Activated CD4-positive, alpha-beta T cell treated with anti-CD3 and anti-CD28 coated beads for 36 hours (primary cell): ENCODE data around the gene TERT. TPM values are rescaled to one million over a fixed set of nuclear protein-coding genes. Genes with fewer than 3 reads are reported as not detected.

ENCODE experiments used
- ATAC-seq: fragments of 200-7000 bp; cut with Tn5 transposase; one replicate; pipeline ENCODE4 v1.10.0; 2021; ENCODE audit warnings: mild to moderate bottlenecking, moderate library complexity
- CTCF ChIA-PET: fragments of 350-600 bp; sonication (Branson Sonifier 250); formaldehyde crosslinking; loops from one replicate; lab custom pipeline; 2021; ENCODE audit warnings: antibody characterized with exemption; lab: Charles Lee
- POLR2A ChIA-PET: fragments of 350-600 bp; sonication (Branson Sonifier 250); formaldehyde crosslinking; loops from one replicate; lab custom pipeline; 2021; ENCODE audit warnings: antibody characterized with exemption, inconsistent platforms; lab: Charles Lee
- DNase-seq: peaks from one replicate; pipeline ENCODE4 v3.0.0-alpha.2; 2020
- H3K27ac Mint-ChIP-seq: one replicate; pipeline ENCODE4 v1.8.0; 2021; ENCODE audit warnings: mixed read lengths
- H3K27me3 Mint-ChIP-seq: one replicate; pipeline ENCODE4 v1.8.0; 2021; ENCODE audit warnings: mixed read lengths
- H3K36me3 Mint-ChIP-seq: one replicate; pipeline ENCODE4 v1.8.0; 2021; ENCODE audit warnings: low read depth, mixed read lengths
- H3K4me1 Mint-ChIP-seq: one replicate; pipeline ENCODE4 v1.8.0; 2021; ENCODE audit warnings: mixed read lengths
- H3K4me3 Mint-ChIP-seq: one replicate; pipeline ENCODE4 v1.8.0; 2021; ENCODE audit warnings: mild to moderate bottlenecking, moderate library complexity, mixed read lengths
- H3K9me3 Mint-ChIP-seq: one replicate; pipeline ENCODE4 v1.8.0; 2021; ENCODE audit warnings: low read depth, mixed read lengths
- intact Hi-C, 2 experiments: fragments of 100-400 bp; cut with DNase I in 1 of 2; cut with micrococcal nuclease in 1 of 2; formaldehyde crosslinking; loops; one replicate each; pipeline versions ENCODE4 v1.14.2 to v1.15.1; 2022 to 2024; cut with DNase I, micrococcal nuclease
- total RNA-seq, 2 experiments: library from RNA; stranded (reverse); gene quantifications; one replicate each; pipeline ENCODE4 v1.2.3, GENCODE V29; 2021

Gene TERT
- total RNA-seq, 2 experiments from 2014 or later = 8.5 to 11.9 TPM

- H3K27ac Mint-ChIP-seq = peak overlapping the region; percentile 89
- ChIA-PET POLR2A (interaction anchor here (1.5 kb wide), 1 partner anchor 11 kb away, joined by 8 read pairs; no protein-coding TSS in a partner anchor), CTCF (interaction anchor here (0.6 to 1.7 kb wide), 10 partner anchors 9 to 391 kb away, joined by 3 to 14 read pairs (median 3); partner anchors contain the start of genes LPCAT1 and TERT)
- intact Hi-C loops = loop anchor here in 1 of 2 experiments (1.0 to 10.0 kb wide), 3 partner anchors 22 to 479 kb away; partner anchors contain the start of genes CLPTM1L and MRPL36
- H3K36me3 Mint-ChIP-seq = peaks cover 32% of the 10 kb centered on the region
- DNase-seq = peak; percentile 74
- peak; percentile 68 for ATAC-seq
- no peaks in the 10 kb centered on the region for H3K27me3 Mint-ChIP-seq
- H3K4me3 Mint-ChIP-seq = peak overlapping the region; percentile 49
- H3K9me3 Mint-ChIP-seq = no peaks in the 10 kb centered on the region
- H3K4me1 Mint-ChIP-seq = peaks cover 61% of the 10 kb centered on the region
Measured at GRCh38 chr5:1315709-1316587, 21.1 kb upstream of the TERT start.

- H3K27ac Mint-ChIP-seq = peak overlapping the region; percentile 89
- peaks cover 28% of the 10 kb centered on the region for H3K36me3 Mint-ChIP-seq
- intact Hi-C loops = loop anchor here in 1 of 2 experiments (10.0 kb wide), 1 partner anchor 480 kb away; the partner anchor contains the start of gene MRPL36
- no peak for DNase-seq
- ATAC-seq = no peak
- ChIA-PET CTCF (interaction anchor here (0.6 to 1.7 kb wide), 10 partner anchors 9 to 653 kb away, joined by 3 to 14 read pairs (median 4); partner anchors contain the start of genes LPCAT1 and TERT), POLR2A (interaction anchor here (1.5 kb wide), 1 partner anchor 12 kb away, joined by 8 read pairs; no protein-coding TSS in a partner anchor)
- peak overlapping the region; percentile 49 for H3K4me3 Mint-ChIP-seq
- peaks cover 3% of the 10 kb centered on the region for H3K9me3 Mint-ChIP-seq
- no peaks in the 10 kb centered on the region for H3K27me3 Mint-ChIP-seq
- H3K4me1 Mint-ChIP-seq = peaks cover 61% of the 10 kb centered on the region
Measured at GRCh38 chr5:1315018-1315708, 20.3 kb upstream of the TERT start.

- ChIA-PET POLR2A (no interaction called here), CTCF (interaction anchor here (0.6 kb wide), 1 partner anchor 652 kb away, joined by 4 read pairs; no protein-coding TSS in a partner anchor)
- intact Hi-C loops = loop anchor here in 1 of 2 experiments (10.0 kb wide), 1 partner anchor 480 kb away; the partner anchor contains the start of gene MRPL36
Measured at GRCh38 chr5:1314564-1314982, 19.7 kb upstream of the TERT start.

GRCh38 chr5:1312993-1313833, 18.3 kb upstream of the TERT start:
- ChIA-PET CTCF (interaction anchor here (0.6 kb wide), 1 partner anchor 24 kb away, joined by 3 read pairs; no protein-coding TSS in a partner anchor), POLR2A (no interaction called here)
- peak; percentile 48 for ATAC-seq
- H3K4me3 Mint-ChIP-seq = no peak overlapping the region
- intact Hi-C loops = loop anchor here in 1 of 2 experiments (10.0 kb wide), 1 partner anchor 482 kb away; the partner anchor contains the start of gene MRPL36
- H3K9me3 Mint-ChIP-seq = peaks cover 5% of the 10 kb centered on the region
- peaks cover 71% of the 10 kb centered on the region for H3K4me1 Mint-ChIP-seq
- peak overlapping the region; percentile 47 for H3K27ac Mint-ChIP-seq
- DNase-seq = peak; percentile 60
- peaks cover 13% of the 10 kb centered on the region for H3K36me3 Mint-ChIP-seq
- no peaks in the 10 kb centered on the region for H3K27me3 Mint-ChIP-seq

More at GRCh38 chr5:1314564-1314982, 19.7 kb upstream of the TERT start:
- Mint-ChIP-seq H3K36me3 (peaks cover 24% of the 10 kb centered on the region), H3K4me3 (no peak overlapping the region), H3K27ac (no peak overlapping the region), H3K9me3 (peaks cover 5% of the 10 kb centered on the region), H3K4me1 (peaks cover 63% of the 10 kb centered on the region), H3K27me3 (no peaks in the 10 kb centered on the region)
- DNase-seq = no peak
- no peak for ATAC-seq

- peak; percentile 42 for DNase-seq
- H3K27ac Mint-ChIP-seq = no peak overlapping the region
- H3K27me3 Mint-ChIP-seq = no peaks in the 10 kb centered on the region
- H3K9me3 Mint-ChIP-seq = peaks cover 5% of the 10 kb centered on the region
- ATAC-seq = no peak
- no peak overlapping the region for H3K4me3 Mint-ChIP-seq
- H3K4me1 Mint-ChIP-seq = peaks cover 68% of the 10 kb centered on the region
- peaks cover 4% of the 10 kb centered on the region for H3K36me3 Mint-ChIP-seq
- CTCF ChIA-PET = no interaction called here
- intact Hi-C loops = loop anchor here in 1 of 2 experiments (10.0 kb wide), 1 partner anchor 483 kb away; the partner anchor contains the start of gene MRPL36
- POLR2A ChIA-PET = no interaction called here
Measured at GRCh38 chr5:1312206-1312605, 17.3 kb upstream of the TERT start.

GRCh38 chr5:1311439-1312055, 16.7 kb upstream of the TERT start:
- Mint-ChIP-seq H3K27ac (no peak overlapping the region), H3K27me3 (no peaks in the 10 kb centered on the region), H3K4me1 (peaks cover 61% of the 10 kb centered on the region), H3K36me3 (no peaks in the 10 kb centered on the region), H3K4me3 (no peak overlapping the region), H3K9me3 (peaks cover 5% of the 10 kb centered on the region)
- ChIA-PET CTCF (no interaction called here), POLR2A (no interaction called here)
- ATAC-seq = no peak
- intact Hi-C loops = loop anchor here in 1 of 2 experiments (10.0 kb wide), 1 partner anchor 483 kb away; the partner anchor contains the start of gene MRPL36
- no peak for DNase-seq

GRCh38 chr5:1310118-1310517, 15.2 kb upstream of the TERT start:
- ChIA-PET CTCF (no interaction called here), POLR2A (no interaction called here)
- Mint-ChIP-seq H3K4me3 (no peak overlapping the region), H3K36me3 (no peaks in the 10 kb centered on the region), H3K9me3 (peaks cover 5% of the 10 kb centered on the region), H3K4me1 (peaks cover 47% of the 10 kb centered on the region), H3K27me3 (no peaks in the 10 kb centered on the region), H3K27ac (no peak overlapping the region)
- intact Hi-C loops = loop anchor here in 1 of 2 experiments (10.0 kb wide), 1 partner anchor 485 kb away; the partner anchor contains the start of gene MRPL36
- DNase-seq = no peak
- ATAC-seq = no peak

- Mint-ChIP-seq H3K27ac (no peak overlapping the region), H3K36me3 (no peaks in the 10 kb centered on the region), H3K27me3 (no peaks in the 10 kb centered on the region), H3K9me3 (peaks cover 4% of the 10 kb centered on the region), H3K4me3 (no peak overlapping the region), H3K4me1 (peaks cover 8% of the 10 kb centered on the region)
- POLR2A ChIA-PET = no interaction called here
- ATAC-seq (no peak), DNase-seq (no peak)
- intact Hi-C loops = no loop called here
- CTCF ChIA-PET = no interaction called here
Measured at GRCh38 chr5:1304033-1304432, 9.2 kb upstream of the TERT start.

GRCh38 chr5:1302258-1302657, 7.4 kb upstream of the TERT start:
- peaks cover 4% of the 10 kb centered on the region for H3K9me3 Mint-ChIP-seq
- H3K27me3 Mint-ChIP-seq = no peaks in the 10 kb centered on the region
- no peak overlapping the region for H3K4me3 Mint-ChIP-seq
- POLR2A ChIA-PET = no interaction called here
- no peaks in the 10 kb centered on the region for H3K4me1 Mint-ChIP-seq
- no peaks in the 10 kb centered on the region for H3K36me3 Mint-ChIP-seq
- CTCF ChIA-PET = no interaction called here
- DNase-seq (no peak), ATAC-seq (no peak)
- H3K27ac Mint-ChIP-seq = no peak overlapping the region
- intact Hi-C loops = no loop called here

GRCh38 chr5:1300581-1301083, 5.8 kb upstream of the TERT start:
- CTCF ChIA-PET = interaction anchor here (2.1 kb wide), 1 partner anchor 15 kb away, joined by 4 read pairs; no protein-coding TSS in a partner anchor
- no peaks in the 10 kb centered on the region for H3K27me3 Mint-ChIP-seq
- POLR2A ChIA-PET = no interaction called here
- H3K36me3 Mint-ChIP-seq = no peaks in the 10 kb centered on the region
- ATAC-seq (no peak), DNase-seq (no peak)
- H3K9me3 Mint-ChIP-seq = peaks cover 4% of the 10 kb centered on the region
- intact Hi-C loops = no loop called here
- no peak overlapping the region for H3K4me3 Mint-ChIP-seq
- H3K27ac Mint-ChIP-seq = no peak overlapping the region
- H3K4me1 Mint-ChIP-seq = no peaks in the 10 kb centered on the region
